SH-SY5Y (cell line): ENCODE data around the gene GP1BB.

Source experiments
- GATA2 ChIP-seq: IDR thresholded peaks from 2 replicates; pipeline ENCODE4 v1.6.1; 2011; ENCODE audit warnings: mild to moderate bottlenecking, low read depth, low read length
- GATA3 ChIP-seq: IDR thresholded peaks from 2 replicates; pipeline ENCODE4 v1.6.1; 2011; ENCODE audit warnings: low read depth, mild to moderate bottlenecking, low read length, moderate library complexity

Gene GP1BB

GRCh38 chr22:19707347-19708290 lies 15.7 kb upstream of the GP1BB start:
- no peak for TF ChIP-seq GATA2
- TF ChIP-seq GATA3, result no peak

DNA sequence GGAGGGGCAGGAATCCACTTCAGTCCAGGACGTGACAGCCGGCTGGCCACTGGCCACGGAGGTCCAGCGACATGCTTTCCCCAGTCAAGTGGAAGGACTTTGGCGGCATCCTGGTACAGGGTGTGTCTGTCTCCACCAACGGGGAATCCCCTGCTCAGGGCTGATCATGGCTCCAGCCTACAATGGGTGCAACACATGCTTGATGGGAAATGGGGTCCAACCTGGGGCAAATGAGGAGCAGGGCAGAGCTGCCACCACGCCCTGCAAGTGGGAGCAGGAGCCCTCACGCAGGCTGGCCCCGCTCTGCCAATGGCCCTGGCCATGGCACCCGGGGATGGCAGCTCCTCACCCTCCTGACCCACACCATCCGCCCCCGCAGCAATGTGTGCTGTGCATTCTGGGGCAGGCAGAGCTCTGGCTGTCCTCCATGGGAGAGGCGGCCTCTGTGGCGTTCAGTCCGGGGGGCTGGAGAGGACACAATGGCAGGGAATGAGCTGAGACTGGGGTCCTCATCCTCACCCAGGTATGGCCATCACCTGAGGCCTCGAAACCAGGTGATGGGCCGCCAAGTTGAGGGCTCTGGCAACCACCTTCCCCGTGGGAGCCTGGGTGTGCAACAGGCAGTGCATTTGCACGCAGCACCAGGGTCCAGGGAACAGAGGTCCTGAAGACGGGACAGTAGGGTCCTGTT lies 14.9 kb upstream of the GP1BB start:
- TF ChIP-seq GATA2 (no peak), GATA3 (no peak)

- TF ChIP-seq GATA3 (no peak), GATA2 (no peak)
These were observed 14.1 kb upstream of the GP1BB start for GRCh38 chr22:19709063-19709769.

GRCh38 chr22:19710020-19710768 lies 13.1 kb upstream of the GP1BB start:
- TF ChIP-seq GATA3, result no peak
- TF ChIP-seq GATA2, result no peak

- no peak for TF ChIP-seq GATA2
These were observed 12.6 kb upstream of the GP1BB start for GRCh38 chr22:19710769-19711106.

- TF ChIP-seq GATA2, result no peak
- TF ChIP-seq GATA3, result no peak
These were observed 10.1 kb upstream of the GP1BB start for GRCh38 chr22:19713245-19713644.

- TF ChIP-seq GATA2 (no peak), GATA3 (no peak)
These were observed 9.6 kb upstream of the GP1BB start for GRCh38 chr22:19713650-19714311.

DNA sequence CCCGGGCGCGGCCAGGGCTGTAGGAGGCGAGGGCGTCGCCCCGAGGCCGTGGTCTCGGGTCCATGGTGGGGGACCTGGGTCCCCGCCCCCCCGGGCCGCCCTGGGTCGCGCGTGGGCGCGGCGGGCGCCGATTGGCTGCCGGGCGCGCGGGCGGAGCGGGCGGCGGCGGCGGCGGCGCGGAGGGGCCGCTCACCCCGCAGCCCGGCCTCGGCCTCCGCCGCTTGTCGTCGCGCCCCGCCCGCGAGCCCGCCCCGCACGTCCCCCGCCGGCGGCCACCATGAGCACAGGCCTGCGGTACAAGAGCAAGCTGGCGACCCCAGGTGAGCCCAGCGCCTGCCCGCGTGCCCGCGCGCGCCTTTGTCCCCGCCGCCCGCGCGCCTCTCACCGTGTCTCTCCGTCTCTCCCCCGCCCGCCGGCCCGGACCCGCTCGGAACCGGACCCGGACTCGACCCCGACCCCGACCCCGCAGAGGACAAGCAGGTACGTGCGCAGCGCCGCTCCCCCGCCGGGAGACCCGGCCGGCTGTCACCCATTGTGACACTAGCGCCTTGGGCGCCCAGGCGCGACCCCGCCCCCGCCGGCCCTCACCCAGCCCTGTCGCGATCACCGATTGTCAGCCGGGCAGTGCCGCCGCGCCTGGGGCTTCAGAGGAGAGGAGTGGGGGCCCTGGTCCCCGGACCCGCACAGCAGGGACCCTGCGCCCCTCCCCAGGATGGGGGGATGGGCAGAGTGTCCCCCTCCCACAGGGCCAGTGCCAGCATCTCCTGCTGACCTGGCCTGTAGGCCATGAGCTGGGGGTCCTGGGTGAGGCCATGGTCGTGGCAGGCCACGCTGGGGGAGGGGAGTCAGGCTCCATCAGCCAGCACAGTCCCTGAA lies 8.8 kb upstream of the GP1BB start, which contains the start of gene SEPTIN5:
SEPTIN5 (plus strand) TSS at position 192 of the 876 bp plus-strand sequence; CDS start at position 278, 86 bp downstream.
- no peak for TF ChIP-seq GATA3
- TF ChIP-seq GATA2, result no peak

GRCh38 chr22:19715188-19715930 lies 8.0 kb upstream of the GP1BB start:
- no peak for TF ChIP-seq GATA2
- TF ChIP-seq GATA3, result no peak

- TF ChIP-seq GATA2, result no peak
These were observed 7.1 kb upstream of the GP1BB start for GRCh38 chr22:19716041-19716828.

GRCh38 chr22:19716829-19717105 lies 6.6 kb upstream of the GP1BB start:
- TF ChIP-seq GATA2, result no peak
- TF ChIP-seq GATA3, result no peak
